ENCODE measurements around the gene ARG2. TPM values are rescaled to one million over a fixed set of nuclear protein-coding genes. Genes with fewer than 3 reads are reported as not detected.

Gene ARG2
- total RNA-seq, 2 experiments from 2014 or later: 6.8 to 7.7 TPM

Other genes starting within 250 kb of the ARG2 start
- gene PLEK2, start 207.8 kb upstream of the ARG2 start, total RNA-seq: under 1 TPM in 1 of 2 experiments, not detected in 1; 0.43 TPM
- gene TMEM229B, start 131.2 kb upstream of the ARG2 start, total RNA-seq: 10 to 100 TPM; 10.4 to 13.3 TPM
- under 1 TPM; 0.53 to 0.63 TPM for gene PLEKHH1, start 86.6 kb upstream of the ARG2 start, total RNA-seq
- gene PIGH, start 19.7 kb upstream of the ARG2 start, total RNA-seq: 10 to 100 TPM; 15.7 to 16.4 TPM
- 10 to 100 TPM; 73.3 to 77.3 TPM for gene VTI1B, start 54.7 kb downstream of the ARG2 start, total RNA-seq
- 10 to 100 TPM; 56.6 to 60.4 TPM for gene RDH11, start 75.8 kb downstream of the ARG2 start, total RNA-seq
- not detected for gene RDH12, start 82.0 kb downstream of the ARG2 start, total RNA-seq
- 10 to 100 TPM; 20.8 to 21.4 TPM for gene ZFYVE26, start 196.7 kb downstream of the ARG2 start, total RNA-seq
- gene RAD51B, start 199.9 kb downstream of the ARG2 start, total RNA-seq: 10 to 100 TPM; 33.1 to 40.8 TPM